KMS-11 (cell line): ENCODE results near the gene IFI44.

Experiments used
- H2AFZ ChIP-seq: fragments of 200-600 bp; sonication (generic); 2 replicates; pipeline ENCODE4 v1.6.1; 2016; ENCODE audit warnings: antibody characterized with exemption, mixed run types, low read depth
- H3K27ac ChIP-seq: fragments of 200-600 bp; sonication (generic); 2 replicates; pipeline ENCODE4 v1.6.1; 2016; ENCODE audit warnings: mild to moderate bottlenecking, mixed run types
- H3K27me3 ChIP-seq: fragments of 200-600 bp; sonication (generic); 2 replicates; pipeline ENCODE4 v1.6.1; 2017; ENCODE audit warnings: mild to moderate bottlenecking, low read depth, mixed run types, moderate library complexity; ENCODE audit not compliant: insufficient read depth
- H3K36me3 ChIP-seq: fragments of 200-600 bp; sonication (generic); 2 replicates; pipeline ENCODE4 v1.6.1; 2017; ENCODE audit warnings: mild to moderate bottlenecking, mixed run types; ENCODE audit not compliant: insufficient read depth
- H3K4me1 ChIP-seq: fragments of 200-600 bp; sonication (generic); 2 replicates; pipeline ENCODE4 v1.6.1; 2016; ENCODE audit warnings: mild to moderate bottlenecking, low read depth, mixed run types; ENCODE audit not compliant: poor library complexity, severe bottlenecking
- H3K4me2 ChIP-seq: fragments of 200-600 bp; sonication (generic); 2 replicates; pipeline ENCODE4 v1.7.0; 2016; ENCODE audit warnings: mild to moderate bottlenecking, mixed run types
- H3K4me3 ChIP-seq: fragments of 200-600 bp; sonication (generic); IDR thresholded peaks from 2 replicates; pipeline ENCODE4 v1.6.1; 2017; ENCODE audit warnings: low read depth, low read length, mixed read lengths; ENCODE audit not compliant: insufficient read depth
- H3K79me2 ChIP-seq: fragments of 200-600 bp; sonication (generic); 2 replicates; pipeline ENCODE4 v1.6.1; 2016; ENCODE audit warnings: low read depth, mixed run types; ENCODE audit not compliant: insufficient read depth
- H3K9ac ChIP-seq: fragments of 200-600 bp; sonication (generic); 2 replicates; pipeline ENCODE4 v1.6.1; 2016; ENCODE audit warnings: mild to moderate bottlenecking, mixed run types
- H4K20me1 ChIP-seq: fragments of 200-600 bp; sonication (generic); 2 replicates; pipeline ENCODE4 v1.6.1; 2016; ENCODE audit warnings: mild to moderate bottlenecking, mixed run types; ENCODE audit not compliant: insufficient read depth
- TF ChIP-seq, protein P1 (sequence below): fragments of 200-600 bp; sonication (generic); conservative IDR thresholded peaks from 2 replicates; pipeline ENCODE4 v1.6.1; 2017; ENCODE audit warnings: low read depth, mild to moderate bottlenecking, antibody characterized with exemption, low read length, moderate library complexity, mixed read lengths

The IFI44 gene

DNA sequence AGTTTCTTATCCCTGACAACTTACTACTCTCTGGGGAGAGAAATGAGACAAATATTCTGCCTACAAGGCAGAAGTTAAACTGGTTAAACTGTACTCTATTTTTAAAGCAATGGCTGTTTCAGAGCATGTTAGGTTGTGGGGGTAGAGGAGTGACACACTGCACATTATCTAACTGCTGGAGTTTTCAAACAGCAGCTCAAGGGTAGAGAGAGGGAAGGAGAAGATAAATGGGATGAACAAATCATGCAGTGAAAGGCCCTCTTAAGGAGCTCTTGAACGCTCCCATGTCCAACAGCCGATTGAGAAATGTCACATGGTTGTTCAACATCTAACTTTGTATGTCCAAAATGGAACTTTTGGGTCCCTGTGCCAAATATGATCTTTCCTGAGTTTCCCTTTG is 43.4 kb upstream of the IFI44 start:
- H4K20me1 ChIP-seq, result no peaks in the 10 kb centered on the region
- no peaks in the 10 kb centered on the region for H3K79me2 ChIP-seq
- TF ChIP-seq, protein P1, sequence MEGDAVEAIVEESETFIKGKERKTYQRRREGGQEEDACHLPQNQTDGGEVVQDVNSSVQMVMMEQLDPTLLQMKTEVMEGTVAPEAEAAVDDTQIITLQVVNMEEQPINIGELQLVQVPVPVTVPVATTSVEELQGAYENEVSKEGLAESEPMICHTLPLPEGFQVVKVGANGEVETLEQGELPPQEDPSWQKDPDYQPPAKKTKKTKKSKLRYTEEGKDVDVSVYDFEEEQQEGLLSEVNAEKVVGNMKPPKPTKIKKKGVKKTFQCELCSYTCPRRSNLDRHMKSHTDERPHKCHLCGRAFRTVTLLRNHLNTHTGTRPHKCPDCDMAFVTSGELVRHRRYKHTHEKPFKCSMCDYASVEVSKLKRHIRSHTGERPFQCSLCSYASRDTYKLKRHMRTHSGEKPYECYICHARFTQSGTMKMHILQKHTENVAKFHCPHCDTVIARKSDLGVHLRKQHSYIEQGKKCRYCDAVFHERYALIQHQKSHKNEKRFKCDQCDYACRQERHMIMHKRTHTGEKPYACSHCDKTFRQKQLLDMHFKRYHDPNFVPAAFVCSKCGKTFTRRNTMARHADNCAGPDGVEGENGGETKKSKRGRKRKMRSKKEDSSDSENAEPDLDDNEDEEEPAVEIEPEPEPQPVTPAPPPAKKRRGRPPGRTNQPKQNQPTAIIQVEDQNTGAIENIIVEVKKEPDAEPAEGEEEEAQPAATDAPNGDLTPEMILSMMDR, result no peak
- no peak overlapping the region for H3K4me3 ChIP-seq
- H3K9ac ChIP-seq, result no peak overlapping the region
- no peak overlapping the region for H2AFZ ChIP-seq
- no peak overlapping the region for H3K4me2 ChIP-seq
- no peaks in the 10 kb centered on the region for H3K27me3 ChIP-seq
- H3K27ac ChIP-seq, result no peak overlapping the region
- H3K4me1 ChIP-seq, result peaks cover 3% of the 10 kb centered on the region
- no peaks in the 10 kb centered on the region for H3K36me3 ChIP-seq

DNA sequence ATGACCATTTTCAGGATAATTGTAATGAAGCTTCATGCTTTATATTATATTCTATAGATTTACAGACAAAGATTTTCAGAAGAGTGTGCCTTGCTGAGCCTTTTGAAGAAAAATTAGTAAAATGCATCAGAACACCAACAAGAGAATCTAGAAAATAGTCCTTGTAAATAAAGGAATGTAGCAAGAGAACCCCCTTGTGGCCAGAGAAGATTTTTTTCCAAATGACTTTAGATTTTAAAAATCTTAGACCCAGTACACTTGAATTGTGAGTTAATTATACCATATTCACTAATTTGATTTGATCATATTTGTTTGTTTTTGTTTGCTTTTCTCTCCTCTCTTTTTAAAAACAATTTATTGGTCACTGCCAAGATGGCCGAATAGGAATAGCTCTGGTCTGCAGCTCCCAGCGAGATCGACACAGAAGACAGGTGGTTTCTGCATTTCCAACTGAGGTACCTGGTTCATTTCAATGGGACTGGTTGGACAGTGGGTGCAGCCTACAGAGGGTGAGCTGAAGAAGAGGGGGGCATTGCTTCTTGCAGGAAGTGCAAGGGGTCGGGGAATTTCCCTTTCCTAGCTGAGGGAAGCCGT is 42.2 kb upstream of the IFI44 start:
- no peak overlapping the region for H3K27ac ChIP-seq
- H3K79me2 ChIP-seq, result no peaks in the 10 kb centered on the region
- no peaks in the 10 kb centered on the region for H3K36me3 ChIP-seq
- no peak overlapping the region for H3K4me3 ChIP-seq
- peaks cover 3% of the 10 kb centered on the region for H3K4me1 ChIP-seq
- TF ChIP-seq, protein P1, result peak; percentile 61
- H3K27me3 ChIP-seq, result no peaks in the 10 kb centered on the region
- H3K9ac ChIP-seq, result no peak overlapping the region
- H4K20me1 ChIP-seq, result no peaks in the 10 kb centered on the region
- H2AFZ ChIP-seq, result no peak overlapping the region
- H3K4me2 ChIP-seq, result no peak overlapping the region

DNA sequence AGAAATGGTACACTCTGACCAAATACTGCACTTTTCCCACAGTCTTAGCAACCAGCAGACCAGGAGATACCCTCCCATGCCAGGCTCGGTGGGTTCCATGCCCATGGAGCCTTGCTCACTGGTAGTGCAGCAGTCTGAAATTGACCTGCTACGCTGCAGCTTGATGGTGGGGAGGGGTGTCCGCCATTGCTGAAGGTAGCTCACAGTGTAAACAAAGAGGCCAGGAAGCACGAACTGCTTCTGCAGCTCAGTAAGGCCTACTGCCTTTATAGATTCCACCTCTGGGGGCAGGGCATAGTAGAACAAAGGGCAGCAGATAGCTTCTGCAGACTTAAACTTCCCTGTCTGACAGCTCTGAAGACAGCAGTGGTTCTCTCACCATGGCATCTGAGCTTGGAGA is 41.7 kb upstream of the IFI44 start:
- H3K4me3 ChIP-seq, result no peak overlapping the region
- no peak overlapping the region for H2AFZ ChIP-seq
- no peak overlapping the region for H3K27ac ChIP-seq
- no peaks in the 10 kb centered on the region for H3K79me2 ChIP-seq
- peaks cover 3% of the 10 kb centered on the region for H3K4me1 ChIP-seq
- H3K9ac ChIP-seq, result no peak overlapping the region
- H3K36me3 ChIP-seq, result no peaks in the 10 kb centered on the region
- TF ChIP-seq, protein P1, result no peak
- no peaks in the 10 kb centered on the region for H4K20me1 ChIP-seq
- no peaks in the 10 kb centered on the region for H3K27me3 ChIP-seq
- H3K4me2 ChIP-seq, result no peak overlapping the region

DNA sequence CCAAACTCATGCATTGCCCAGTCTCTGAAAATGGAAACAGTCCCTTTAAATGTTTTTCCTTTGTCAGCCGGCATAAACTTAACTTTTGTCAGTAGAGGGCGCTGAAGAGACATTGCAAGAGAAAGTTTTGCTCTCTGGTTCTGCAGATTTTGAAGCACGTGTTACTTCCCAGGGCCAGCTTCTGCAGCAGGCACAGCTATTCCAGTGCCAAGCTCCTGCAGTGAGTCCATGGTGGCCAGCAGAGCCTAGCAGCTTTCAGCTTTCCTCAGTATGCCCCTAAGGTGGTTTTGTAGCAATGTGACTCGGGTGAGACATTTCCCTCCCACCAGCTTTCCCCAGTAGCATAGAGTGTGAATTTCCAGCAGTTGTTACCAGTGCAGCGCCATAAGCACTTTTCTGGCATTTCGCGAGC is 32.0 kb upstream of the IFI44 start:
- Histone ChIP-seq H3K27me3 (peaks cover 10% of the 10 kb centered on the region; the same call in 1 of the 2 replicates), H3K27ac (no peak overlapping the region), H3K4me1 (peaks cover 24% of the 10 kb centered on the region), H2AFZ (no peak overlapping the region), H3K36me3 (no peaks in the 10 kb centered on the region), H3K4me2 (no peak overlapping the region), H3K4me3 (no peak overlapping the region), H3K79me2 (no peaks in the 10 kb centered on the region), H3K9ac (no peak overlapping the region), H4K20me1 (no peaks in the 10 kb centered on the region)
- TF ChIP-seq, protein P1, result peak; percentile 77
